Osteocyte (in vitro differentiated cells): ENCODE measurements around the gene MRNIP. TPM values are rescaled to one million over a fixed set of nuclear protein-coding genes. Genes with fewer than 3 reads are reported as not detected.

Source experiments
- DNase-seq: peaks from one replicate; pipeline ENCODE4 v3.0.0; 2021; ENCODE audit warnings: mixed read lengths; ENCODE audit not compliant: unreplicated experiment; ENCODE audit errors: extremely low spot score
- H3K27ac Mint-ChIP-seq: one replicate; pipeline ENCODE4 v1.8.0; 2021; ENCODE audit warnings: mild to moderate bottlenecking, mixed read lengths; ENCODE audit not compliant: unreplicated experiment
- H3K27me3 Mint-ChIP-seq: one replicate; pipeline ENCODE4 v1.8.0; 2021; ENCODE audit warnings: mixed read lengths; ENCODE audit not compliant: unreplicated experiment
- H3K36me3 Mint-ChIP-seq: one replicate; pipeline ENCODE4 v1.8.0; 2021; ENCODE audit warnings: mixed read lengths; ENCODE audit not compliant: unreplicated experiment
- H3K4me1 Mint-ChIP-seq: one replicate; pipeline ENCODE4 v1.8.0; 2021; ENCODE audit warnings: mixed read lengths; ENCODE audit not compliant: unreplicated experiment
- H3K4me3 Mint-ChIP-seq: one replicate; pipeline ENCODE4 v1.8.0; 2021; ENCODE audit warnings: mild to moderate bottlenecking, moderate library complexity, mixed read lengths; ENCODE audit not compliant: unreplicated experiment
- H3K9me3 Mint-ChIP-seq: one replicate; pipeline ENCODE4 v1.8.0; 2021; ENCODE audit warnings: mixed read lengths; ENCODE audit not compliant: unreplicated experiment
- total RNA-seq: library from RNA; stranded (reverse); gene quantifications from 2 replicates; pipeline ENCODE4 v1.2.1, GENCODE V29; 2021
- TF ChIP-seq, protein P1 (sequence below): fragments of 200-600 bp; sonication (generic); IDR thresholded peaks from 2 replicates; pipeline ENCODE4 v1.5.0; 2021; ENCODE audit warnings: antibody characterized with exemption, mild to moderate bottlenecking, moderate library complexity

Gene MRNIP
- total RNA-seq, 1 donor from 2014 or later = 25.8 TPM

DNA sequence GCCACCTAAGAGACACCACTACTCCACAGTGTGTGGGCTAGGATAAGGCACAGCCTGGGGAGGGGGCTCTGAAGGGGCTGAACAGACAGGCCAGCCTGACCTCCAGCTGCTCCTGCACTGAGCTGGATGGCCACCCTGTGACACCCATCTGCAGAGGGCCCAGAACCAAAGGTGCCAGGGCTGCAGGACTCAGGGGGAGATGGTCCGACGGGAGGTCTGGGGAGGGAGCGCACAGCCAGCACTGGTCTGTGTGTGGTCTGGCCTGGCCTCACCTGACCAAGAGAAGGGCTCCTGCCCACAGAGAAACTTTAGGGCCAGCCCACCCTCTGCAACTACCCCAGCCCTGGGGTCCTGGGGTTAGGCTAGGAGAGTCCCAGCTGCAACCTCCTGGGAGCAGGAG, 64.0 kb downstream of the MRNIP start:
- no peak for DNase-seq
- TF ChIP-seq, protein P1, sequence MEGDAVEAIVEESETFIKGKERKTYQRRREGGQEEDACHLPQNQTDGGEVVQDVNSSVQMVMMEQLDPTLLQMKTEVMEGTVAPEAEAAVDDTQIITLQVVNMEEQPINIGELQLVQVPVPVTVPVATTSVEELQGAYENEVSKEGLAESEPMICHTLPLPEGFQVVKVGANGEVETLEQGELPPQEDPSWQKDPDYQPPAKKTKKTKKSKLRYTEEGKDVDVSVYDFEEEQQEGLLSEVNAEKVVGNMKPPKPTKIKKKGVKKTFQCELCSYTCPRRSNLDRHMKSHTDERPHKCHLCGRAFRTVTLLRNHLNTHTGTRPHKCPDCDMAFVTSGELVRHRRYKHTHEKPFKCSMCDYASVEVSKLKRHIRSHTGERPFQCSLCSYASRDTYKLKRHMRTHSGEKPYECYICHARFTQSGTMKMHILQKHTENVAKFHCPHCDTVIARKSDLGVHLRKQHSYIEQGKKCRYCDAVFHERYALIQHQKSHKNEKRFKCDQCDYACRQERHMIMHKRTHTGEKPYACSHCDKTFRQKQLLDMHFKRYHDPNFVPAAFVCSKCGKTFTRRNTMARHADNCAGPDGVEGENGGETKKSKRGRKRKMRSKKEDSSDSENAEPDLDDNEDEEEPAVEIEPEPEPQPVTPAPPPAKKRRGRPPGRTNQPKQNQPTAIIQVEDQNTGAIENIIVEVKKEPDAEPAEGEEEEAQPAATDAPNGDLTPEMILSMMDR = no peak
- H3K4me3 Mint-ChIP-seq = peak overlapping the region; percentile 60

DNA sequence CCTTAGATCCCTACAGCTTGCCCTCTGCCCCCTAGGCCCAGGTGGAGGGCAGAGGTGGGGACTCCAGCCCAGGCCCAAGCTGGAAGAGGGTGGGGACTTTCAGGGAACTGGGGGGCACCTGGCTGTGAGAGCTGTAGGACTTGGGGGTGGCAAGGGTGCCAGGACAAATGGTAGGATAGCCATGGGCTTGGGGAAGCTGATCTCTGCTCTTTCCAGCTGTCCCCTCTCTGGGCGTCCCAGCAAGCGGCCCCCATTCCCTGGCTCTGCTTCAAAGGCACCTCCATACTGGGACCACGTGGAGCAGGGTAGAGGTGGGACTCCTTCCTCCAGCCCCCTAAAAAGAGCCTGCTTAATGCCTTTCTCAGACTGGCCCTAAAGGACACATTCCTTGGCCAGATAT, 64.4 kb downstream of the MRNIP start:
- TF ChIP-seq, protein P1 = no peak
- H3K4me1 Mint-ChIP-seq = peaks cover 14% of the 10 kb centered on the region
- H3K27me3 Mint-ChIP-seq = no peaks in the 10 kb centered on the region
- H3K9me3 Mint-ChIP-seq = no peaks in the 10 kb centered on the region
- H3K4me3 Mint-ChIP-seq = peak overlapping the region; percentile 60
- DNase-seq = no peak
- H3K36me3 Mint-ChIP-seq = peaks cover 5% of the 10 kb centered on the region
- H3K27ac Mint-ChIP-seq = no peak overlapping the region

More for the DNA sequence above, 64.0 kb downstream of the MRNIP start:
- Mint-ChIP-seq H3K4me1 (peaks cover 14% of the 10 kb centered on the region), H3K36me3 (peaks cover 9% of the 10 kb centered on the region), H3K27ac (no peak overlapping the region), H3K9me3 (no peaks in the 10 kb centered on the region), H3K27me3 (no peaks in the 10 kb centered on the region)

DNA sequence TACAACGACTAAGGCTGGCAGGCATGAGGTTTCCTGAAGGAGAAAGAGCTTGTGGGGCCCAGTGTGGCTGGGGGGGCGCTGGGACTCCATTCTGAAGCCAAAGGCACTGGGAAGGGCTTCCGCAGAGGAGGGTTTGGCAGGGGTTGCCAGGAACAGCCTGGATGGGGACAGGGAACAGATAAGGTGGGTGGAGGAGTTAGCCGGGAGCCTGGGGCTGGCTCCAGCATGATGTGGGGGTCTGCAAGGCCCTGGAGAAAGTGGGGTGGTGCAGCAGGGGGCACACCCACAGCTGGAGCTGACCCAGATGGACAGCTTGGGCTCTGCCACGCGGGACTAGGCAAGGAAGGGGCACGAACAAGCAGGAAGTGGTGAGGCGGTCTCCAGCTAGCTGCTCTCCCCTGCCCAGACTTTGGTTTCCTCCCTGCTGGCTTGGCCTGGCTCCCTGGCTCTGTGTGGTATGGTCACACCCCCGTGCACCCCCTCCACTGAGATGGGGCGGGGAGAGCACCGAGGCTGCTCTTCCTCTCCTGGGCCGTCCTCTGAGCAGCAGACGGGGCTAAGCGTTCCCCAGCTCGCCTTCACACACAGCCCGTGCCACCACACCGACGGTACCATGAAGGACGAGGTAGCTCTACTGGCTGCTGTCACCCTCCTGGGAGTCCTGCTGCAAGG, 65.0 kb downstream of the MRNIP start, which contains the start of gene LTC4S:
Gene LTC4S, plus strand, starts transcription at position 519 of the 672 bp plus-strand sequence. Its CDS starts 95 bp downstream, at position 614.
- Mint-ChIP-seq H3K4me1 (peaks cover 14% of the 10 kb centered on the region), H3K27me3 (no peaks in the 10 kb centered on the region), H3K9me3 (no peaks in the 10 kb centered on the region), H3K27ac (no peak within 1 kb of the TSS), H3K36me3 (peaks cover 4% of the 10 kb centered on the region), H3K4me3 (peak within 1 kb of the TSS; percentile 60)
- TF ChIP-seq, protein P1 = no peak
- DNase-seq = no peak

DNA sequence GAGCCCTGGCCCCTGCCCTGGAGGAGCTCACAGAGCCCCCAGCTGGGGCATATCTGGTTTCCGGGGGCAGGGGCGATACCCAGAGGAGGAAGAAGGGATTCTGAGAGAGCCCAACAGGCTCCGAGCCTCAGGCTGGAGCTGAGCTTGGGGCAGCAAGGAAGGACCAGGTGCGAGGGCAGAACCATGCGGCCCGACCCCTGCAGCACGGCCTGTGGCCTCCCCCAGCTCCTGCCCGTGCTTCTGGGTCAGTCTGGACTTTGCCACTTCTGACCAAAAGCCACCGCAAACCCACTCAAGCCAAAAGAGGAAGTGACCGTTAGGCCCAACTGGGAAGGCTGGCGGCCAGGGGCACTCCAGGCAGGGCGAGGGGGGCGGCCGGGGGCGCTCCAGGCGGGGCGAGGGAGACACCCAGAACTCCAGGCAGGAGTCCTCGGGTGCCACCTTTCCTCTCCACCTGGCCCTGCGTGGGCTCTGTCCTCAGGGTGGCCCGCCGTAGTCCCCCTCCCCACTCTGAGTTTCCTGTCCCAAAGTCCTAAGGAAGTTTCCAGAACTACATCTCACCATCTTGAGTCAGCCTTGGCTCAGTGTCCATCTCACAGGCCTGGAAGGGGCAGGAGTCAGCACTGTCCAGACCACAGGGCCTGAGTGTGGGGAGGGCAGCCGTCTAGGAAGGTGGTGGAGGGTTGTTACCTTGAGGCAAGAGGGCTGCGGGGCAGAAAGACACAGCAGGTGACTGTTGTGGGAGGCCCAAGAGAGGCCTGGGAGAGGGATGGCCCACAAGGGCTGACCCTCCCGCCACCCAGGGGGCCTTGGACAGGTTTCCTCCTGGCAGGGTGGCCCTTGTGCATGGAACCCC, 65.8 kb downstream of the MRNIP start:
- Mint-ChIP-seq H3K27me3 (no peaks in the 10 kb centered on the region), H3K9me3 (no peaks in the 10 kb centered on the region), H3K4me1 (peaks cover 14% of the 10 kb centered on the region), H3K36me3 (peaks cover 4% of the 10 kb centered on the region), H3K4me3 (no peak overlapping the region), H3K27ac (no peak overlapping the region)
- DNase-seq = no peak
- TF ChIP-seq, protein P1 = no peak
